IPS-11a (cell line): Measurements from ENCODE around the gene TRMO.

Source experiments
- H3K4me3 ChIP-seq: one replicate; pipeline ENCODE4 v1.5.1; 2013; ENCODE audit warnings: low read depth, low read length, control low read depth

Gene TRMO

DNA sequence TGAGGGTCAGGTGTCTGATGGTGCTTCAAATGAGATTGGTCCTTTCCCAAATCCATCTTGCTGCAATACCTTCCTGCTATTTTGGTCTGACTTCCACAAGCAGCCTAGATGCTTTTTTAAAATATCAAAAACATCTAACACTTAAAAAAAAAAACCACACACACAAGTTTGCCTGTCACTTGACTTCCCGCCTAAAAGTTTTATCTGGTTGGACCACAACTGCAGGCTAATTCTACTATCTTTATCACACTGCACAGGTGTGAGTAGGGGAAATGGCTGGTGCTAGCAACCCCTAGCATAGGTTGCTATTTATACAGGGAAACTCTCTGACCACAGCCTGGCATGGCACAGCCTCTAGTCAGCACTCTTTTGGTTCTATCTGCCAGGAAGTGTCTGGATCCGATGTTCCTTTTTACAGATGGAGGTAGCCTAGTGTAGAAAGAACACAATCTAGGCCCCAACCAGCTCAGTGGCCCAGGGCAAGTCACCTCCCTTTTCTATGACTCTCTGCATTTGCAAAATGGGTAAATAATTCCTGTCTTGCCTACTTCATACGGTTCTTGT, 15.9 kb upstream of the TRMO start, which contains the start of gene HEMGN:
Gene HEMGN, minus strand, starts transcription at position 92 of the 564 bp plus-strand sequence. Its CDS starts 36 bp downstream, at position 56.
- no peak within 1 kb of the TSS for H3K4me3 ChIP-seq

DNA sequence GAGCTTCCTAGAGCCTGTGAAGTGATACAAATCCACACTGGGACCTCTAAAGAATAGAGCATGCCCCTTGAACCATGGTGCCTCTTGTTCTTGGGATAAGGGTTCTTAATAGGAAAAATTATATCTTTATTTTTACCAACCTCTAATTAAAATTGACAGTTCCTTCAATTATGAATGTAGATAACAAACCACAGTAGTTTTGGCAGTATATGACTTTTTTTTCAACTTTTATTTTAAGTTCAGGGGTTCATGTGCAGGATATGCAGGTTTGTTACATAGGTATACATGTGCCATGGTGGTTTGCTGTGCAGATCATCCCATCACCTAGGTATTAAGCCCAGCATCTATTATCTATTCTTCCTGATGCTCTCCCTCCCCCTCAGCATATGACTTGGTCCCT, 14.7 kb upstream of the TRMO start:
- no peak overlapping the region for H3K4me3 ChIP-seq

- H3K4me3 ChIP-seq = no peak overlapping the region
These were observed 13.0 kb upstream of the TRMO start for GRCh38 chr9:97935276-97935675.

DNA sequence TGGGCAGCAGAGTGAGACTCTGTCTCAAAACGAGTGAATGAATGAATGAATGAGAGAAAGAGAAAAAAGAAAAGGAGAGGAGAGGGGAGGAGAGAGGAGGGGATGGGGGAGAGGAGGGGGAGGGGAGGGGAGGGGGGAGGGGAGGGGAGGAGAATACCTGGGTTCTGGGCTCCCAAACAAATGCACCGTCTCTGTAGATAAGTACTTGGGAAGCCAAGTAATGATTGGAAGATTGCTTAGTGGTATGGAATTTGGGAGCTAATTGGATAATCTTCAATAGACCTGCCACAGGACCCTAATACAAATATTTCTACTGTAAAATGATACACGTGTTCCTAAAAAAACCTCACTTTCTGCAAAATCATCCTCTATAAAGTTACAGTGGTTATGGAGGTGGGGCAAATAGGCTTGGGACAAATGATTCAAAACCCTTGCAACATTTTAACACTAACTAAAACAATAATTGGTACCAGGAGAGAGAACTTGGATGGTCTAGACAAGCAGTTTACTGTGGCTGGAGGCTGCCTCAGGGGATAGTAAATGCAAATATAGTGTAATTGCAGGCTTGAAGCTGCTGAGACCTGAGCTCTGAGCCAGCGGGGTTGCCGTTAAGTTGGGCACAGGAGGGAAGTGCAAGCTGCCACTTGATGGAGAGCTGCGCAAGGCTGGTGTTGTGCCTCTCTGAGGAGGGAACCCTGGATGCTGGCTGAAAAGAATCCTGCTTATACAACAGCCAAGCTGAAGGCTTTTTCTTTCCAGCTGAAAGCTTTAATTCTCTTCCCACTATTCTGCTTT, 12.2 kb upstream of the TRMO start:
- H3K4me3 ChIP-seq = no peak overlapping the region

DNA sequence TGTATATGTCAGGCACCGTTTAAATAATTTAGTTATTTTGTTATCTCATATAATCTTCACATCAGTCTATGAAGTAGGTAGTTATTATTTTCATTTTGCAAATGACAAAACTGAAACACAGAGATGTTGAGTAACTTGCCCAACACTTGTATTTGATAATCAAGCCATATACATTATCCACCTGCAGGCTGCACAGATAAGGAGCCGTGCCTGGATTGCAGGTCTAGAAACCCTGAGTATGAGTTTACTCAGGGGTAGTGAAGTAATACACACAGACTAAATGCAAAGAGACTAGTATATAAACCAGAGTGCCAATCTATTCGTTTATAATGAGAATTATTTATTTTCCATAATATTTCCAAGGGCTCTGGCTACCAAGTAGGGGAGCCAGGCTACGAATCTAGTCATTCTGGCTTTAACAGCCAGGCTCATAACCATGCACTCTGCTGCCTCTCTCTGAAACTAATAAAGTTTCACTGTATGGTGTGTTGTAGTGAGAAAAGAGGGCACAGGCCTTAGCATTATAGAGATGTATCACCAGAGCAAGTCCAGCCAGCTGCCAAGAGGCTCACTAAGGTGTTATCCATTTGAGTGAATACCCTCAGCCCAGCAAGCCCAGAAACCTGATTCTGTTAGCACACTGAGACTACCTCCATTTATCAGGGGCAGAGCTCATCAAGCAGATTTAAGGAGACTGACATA, 11.1 kb upstream of the TRMO start:
- no peak overlapping the region for H3K4me3 ChIP-seq

GRCh38 chr9:97930972-97931371, 8.7 kb upstream of the TRMO start:
- H3K4me3 ChIP-seq = no peak overlapping the region

GRCh38 chr9:97928986-97929604, 6.8 kb upstream of the TRMO start:
- no peak overlapping the region for H3K4me3 ChIP-seq

GRCh38 chr9:97925497-97926334, 3.4 kb upstream of the TRMO start:
- H3K4me3 ChIP-seq = no peak overlapping the region

- H3K4me3 ChIP-seq = no peak overlapping the region
These were observed 2.1 kb upstream of the TRMO start for GRCh38 chr9:97924386-97924785.

DNA sequence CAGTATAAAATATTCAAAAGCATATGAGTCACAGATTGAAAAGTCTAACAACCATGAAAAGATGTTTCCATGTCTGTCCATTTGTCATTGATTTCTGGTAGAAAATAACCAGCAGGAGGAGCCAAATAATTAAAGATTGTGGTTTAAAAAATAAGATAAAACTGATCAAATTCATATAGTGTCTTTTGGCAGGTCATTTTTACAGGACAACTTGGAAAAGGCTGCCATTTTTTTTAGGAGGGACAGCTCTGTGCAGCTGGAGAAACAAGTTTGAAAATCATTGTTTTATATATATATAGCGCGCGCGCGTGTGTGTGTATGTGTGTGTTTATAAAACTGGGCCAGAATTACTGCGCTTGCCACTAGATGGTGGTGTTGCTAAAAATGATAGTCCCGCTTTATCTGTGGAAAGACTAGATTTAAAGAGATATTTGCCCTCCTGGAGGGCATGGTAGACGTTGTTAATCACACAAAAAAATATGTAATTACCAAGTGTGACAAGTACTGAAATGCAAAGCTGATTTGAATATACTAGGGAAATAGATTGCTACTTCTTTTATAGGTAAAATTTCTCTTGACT, 1.3 kb upstream of the TRMO start:
- no peak overlapping the region for H3K4me3 ChIP-seq

GRCh38 chr9:97919217-97919813, 3.0 kb downstream of the TRMO start:
- no peak overlapping the region for H3K4me3 ChIP-seq

- H3K4me3 ChIP-seq = no peak overlapping the region
These were observed 3.7 kb downstream of the TRMO start for GRCh38 chr9:97918611-97919010.

DNA sequence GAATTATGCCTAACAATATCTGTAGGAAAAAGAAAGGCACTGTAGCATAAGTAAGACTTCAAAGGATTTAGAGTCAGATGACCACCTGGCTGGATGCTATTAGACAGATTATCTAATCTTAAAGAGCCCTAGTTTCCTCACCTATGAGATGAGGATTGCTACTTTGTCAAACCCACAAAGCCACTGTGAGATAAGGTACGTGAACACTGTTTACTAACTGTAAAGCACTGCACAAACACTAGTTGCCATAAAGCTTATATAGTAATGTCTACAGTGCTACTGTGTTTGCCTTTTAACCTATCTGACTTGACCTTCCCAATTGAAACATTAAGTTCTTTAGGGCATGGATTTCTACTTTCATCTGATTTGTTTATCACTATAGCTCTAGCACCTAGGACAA, 10.3 kb downstream of the TRMO start:
- no peak overlapping the region for H3K4me3 ChIP-seq

DNA sequence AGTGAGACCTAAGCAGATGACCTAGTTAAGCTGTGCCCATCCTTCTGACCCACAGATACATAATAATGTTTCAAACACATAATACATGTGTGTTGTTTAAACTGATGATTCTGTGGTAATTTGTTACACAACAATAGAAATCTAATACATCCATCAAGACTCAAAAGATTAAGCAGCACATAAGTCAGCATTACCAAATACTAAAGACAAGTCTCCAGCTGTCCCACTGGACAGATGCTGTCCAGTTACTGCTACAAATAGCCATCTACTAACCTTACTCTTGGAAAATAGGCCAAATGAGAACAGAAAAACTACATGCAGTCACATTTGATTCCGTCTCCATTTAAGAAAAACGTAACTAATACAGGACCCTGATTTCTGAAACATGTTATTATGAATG, 10.8 kb downstream of the TRMO start:
- no peak overlapping the region for H3K4me3 ChIP-seq

DNA sequence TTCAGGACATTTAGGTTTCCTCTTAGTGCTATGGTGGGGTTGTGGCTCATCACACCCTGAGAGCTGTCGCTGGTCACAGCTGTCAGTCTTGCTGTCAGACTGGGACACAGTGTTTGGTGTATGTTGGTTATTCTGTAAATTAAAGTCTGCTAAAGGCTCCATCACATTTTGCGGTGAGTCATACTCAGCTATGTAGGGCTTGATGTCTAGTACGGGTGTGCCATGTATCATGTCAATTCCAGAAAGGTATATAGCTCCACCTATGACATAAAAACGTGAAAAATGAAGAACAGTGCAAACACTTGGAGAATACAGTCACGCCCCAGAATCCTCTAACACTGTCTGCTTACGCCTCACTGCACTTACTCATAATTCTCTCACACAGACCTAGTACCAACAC, 11.9 kb downstream of the TRMO start:
- H3K4me3 ChIP-seq = no peak overlapping the region

DNA sequence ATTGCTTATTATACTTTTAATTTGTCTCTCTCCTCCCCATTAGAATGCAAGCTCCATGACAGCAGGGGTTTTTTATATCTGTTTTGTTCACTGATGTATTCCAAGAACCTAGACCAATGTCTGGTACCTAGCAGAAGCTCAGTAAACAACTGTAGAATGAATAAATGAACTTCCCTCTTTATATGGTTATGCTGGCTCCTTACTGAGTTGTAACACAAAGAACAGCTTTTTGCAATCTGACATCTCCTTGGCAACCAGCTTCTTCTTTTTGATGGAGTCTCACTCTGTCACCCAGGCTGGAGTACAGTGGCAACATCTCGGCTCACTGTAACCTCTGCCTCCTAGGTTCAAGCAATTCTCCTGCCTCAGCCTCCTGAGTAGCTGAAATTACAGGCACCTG, 13.6 kb downstream of the TRMO start:
- no peak overlapping the region for H3K4me3 ChIP-seq

DNA sequence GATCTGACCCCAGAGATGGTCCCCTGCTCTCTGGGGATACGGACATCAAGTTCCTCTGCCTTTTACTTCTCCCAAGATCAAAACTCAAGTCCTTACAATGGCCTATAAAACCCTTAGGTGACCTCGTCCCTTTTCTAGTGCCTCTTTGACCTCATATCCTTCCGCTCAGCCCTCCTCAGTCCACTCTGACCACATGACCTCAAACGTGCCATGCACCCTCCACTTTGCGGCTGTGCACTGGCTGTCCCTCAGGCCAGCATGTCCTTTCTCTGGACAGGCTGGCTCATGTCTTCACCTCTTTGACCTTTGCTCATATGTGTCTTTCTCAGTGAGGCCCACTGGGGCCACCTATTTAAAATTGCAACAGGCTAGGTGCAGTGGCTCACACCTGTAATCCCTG, 14.7 kb downstream of the TRMO start:
- no peak overlapping the region for H3K4me3 ChIP-seq

DNA sequence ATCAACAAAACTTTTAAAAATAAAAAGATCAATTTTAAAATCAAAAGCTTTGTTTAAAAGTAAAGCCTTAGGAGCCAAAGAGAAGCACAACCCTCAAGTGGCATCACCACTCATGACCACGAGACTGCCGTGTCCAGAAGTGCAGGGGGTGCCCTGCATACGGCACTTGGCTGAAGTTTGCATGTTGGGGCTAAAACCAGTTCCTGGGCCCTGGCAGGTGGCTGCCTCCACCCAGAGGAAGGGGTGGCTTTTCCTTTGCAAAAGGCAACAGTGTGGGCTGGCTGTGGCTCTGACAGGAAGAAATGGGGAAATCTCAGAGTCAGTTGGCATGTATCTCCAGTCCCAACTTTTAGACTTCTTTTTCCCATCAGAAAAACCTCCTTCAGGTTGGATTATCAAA, 15.3 kb downstream of the TRMO start:
- H3K4me3 ChIP-seq = no peak overlapping the region

DNA sequence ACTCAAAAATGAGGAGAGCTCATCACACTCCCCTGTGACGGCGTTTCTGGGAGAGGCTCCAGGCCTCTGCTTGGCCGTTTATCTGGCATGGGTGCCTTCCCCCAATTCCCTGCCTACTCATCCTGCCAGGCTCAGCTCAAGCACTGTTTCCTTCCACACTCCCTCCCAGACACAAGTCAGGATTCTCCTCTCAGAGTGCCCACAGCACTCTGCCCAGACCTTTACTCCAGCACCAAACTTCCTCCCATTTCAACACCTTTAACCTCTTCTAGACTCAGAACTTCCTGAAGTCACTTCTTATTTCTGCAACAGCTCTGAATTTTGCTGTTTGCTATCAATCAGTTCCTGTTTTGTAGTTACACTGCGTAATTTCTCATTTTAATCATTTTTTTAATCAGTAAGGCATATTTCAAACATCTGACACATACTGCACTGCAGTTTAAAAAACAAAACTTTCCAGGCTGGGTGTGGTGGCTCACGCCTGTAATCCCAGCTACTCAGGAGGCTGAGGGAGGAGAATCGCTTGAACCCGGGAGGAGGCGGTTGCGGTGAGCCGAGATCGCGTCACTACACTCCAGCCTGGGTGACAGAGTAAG, 16.0 kb downstream of the TRMO start:
- no peak overlapping the region for H3K4me3 ChIP-seq

DNA sequence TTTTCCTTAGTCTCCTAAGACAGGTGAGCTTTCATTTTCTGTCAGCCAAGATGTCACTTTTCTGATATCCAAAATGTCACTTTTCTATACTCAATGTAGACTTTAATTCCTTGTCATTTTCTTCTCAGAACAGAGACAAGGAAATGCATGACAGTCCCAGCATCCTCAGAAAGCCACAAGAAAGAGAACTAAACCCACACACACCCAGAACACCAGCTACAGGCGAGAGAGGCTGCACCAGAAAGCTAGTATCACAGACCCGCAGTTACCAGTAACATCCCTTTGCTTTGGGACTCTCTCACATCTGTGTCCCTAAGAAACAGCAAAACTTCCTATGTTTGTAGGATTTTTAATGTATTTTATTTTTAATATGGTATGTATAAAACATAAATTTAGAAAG, 17.1 kb downstream of the TRMO start:
- H3K4me3 ChIP-seq = no peak overlapping the region
